IMR-90 (cell line): ENCODE results near the gene CES2. TPM values are rescaled to one million over a fixed set of nuclear protein-coding genes. Genes with fewer than 3 reads are reported as not detected.

Source experiments
- ATAC-seq: fragments of 200-7000 bp; cut with Tn5 transposase; 2 replicates; pipeline ENCODE4 v1.9.1; 2020; ENCODE audit warnings: low read depth, mild to moderate bottlenecking, moderate library complexity
- BruUV-seq: library from RNA; stranded (reverse); fragments of 400-500 nt; replicated peaks from 2 replicates; lab custom pipeline; 2021; lab: Mats Ljungman, UMichigan
- CTCF ChIA-PET: fragments of 300-600 bp; formaldehyde crosslinking; extraction: SDS; loops from one replicate; lab custom pipeline; 2021; ENCODE audit warnings: antibody characterized with exemption; lab: Yijun Ruan, JAX
- POLR2A ChIA-PET: fragments of 300-600 bp; sonication (Branson Sonifier 250); formaldehyde crosslinking; loops from one replicate; lab custom pipeline; 2022; ENCODE audit warnings: antibody characterized with exemption; ENCODE audit not compliant: unreplicated experiment; lab: Charles Lee
- DNase-seq: peaks from one replicate; pipeline ENCODE4 v3.0.0; 2013
- H2AFZ ChIP-seq: replicated peaks from 2 replicates; pipeline ENCODE3; 2013; ENCODE audit warnings: low read length, mild to moderate bottlenecking; ENCODE audit not compliant: poor library complexity
- H2AK5ac ChIP-seq: 2 replicates; pipeline ENCODE4 v1.6.1; 2013; ENCODE audit warnings: low read depth, low read length, inconsistent platforms
- H2AK9ac ChIP-seq: replicated peaks from 2 replicates; pipeline ENCODE3; 2013; ENCODE audit warnings: mild to moderate bottlenecking, low read depth, low read length, moderate library complexity; ENCODE audit not compliant: poor library complexity
- H2BK120ac ChIP-seq: 2 replicates; pipeline ENCODE4 v1.6.1; 2013; ENCODE audit warnings: low read depth, low read length, inconsistent platforms
- H2BK15ac ChIP-seq: 3 replicates; pipeline ENCODE4 v1.6.1; 2013; ENCODE audit warnings: low read depth, low read length, inconsistent platforms
- H2BK20ac ChIP-seq: 2 replicates; pipeline ENCODE4 v1.6.1; 2013; ENCODE audit warnings: low read depth, mild to moderate bottlenecking, inconsistent platforms, low read length, moderate library complexity
- H2BK5ac ChIP-seq: 2 replicates; pipeline ENCODE4 v1.6.1; 2013; ENCODE audit warnings: mild to moderate bottlenecking, low read depth, low read length, inconsistent platforms; ENCODE audit not compliant: poor library complexity, severe bottlenecking
- H3K14ac ChIP-seq: replicated peaks from 2 replicates; pipeline ENCODE4 v1.6.1; 2013; ENCODE audit warnings: low read depth, low read length, inconsistent platforms
- H3K18ac ChIP-seq: 2 replicates; pipeline ENCODE4 v1.6.1; 2013; ENCODE audit warnings: low read depth, low read length, control low read depth
- H3K23ac ChIP-seq: 2 replicates; pipeline ENCODE4 v1.6.1; 2013; ENCODE audit warnings: low read depth, low read length, inconsistent platforms
- H3K27ac ChIP-seq: 2 replicates; pipeline ENCODE4 v1.5.1; 2013; ENCODE audit warnings: mild to moderate bottlenecking, control low read depth, low read length; ENCODE audit not compliant: insufficient read depth
- H3K27me3 ChIP-seq: 2 replicates; pipeline ENCODE4 v1.6.1; 2013; ENCODE audit warnings: low read length; ENCODE audit not compliant: control insufficient read depth, insufficient read depth
- H3K36me3 ChIP-seq: 2 replicates; pipeline ENCODE4 v1.6.1; 2013; ENCODE audit warnings: low read length, mixed read lengths; ENCODE audit not compliant: control insufficient read depth, insufficient read depth
- H3K4ac ChIP-seq: 2 replicates; pipeline ENCODE4 v1.6.1; 2013; ENCODE audit warnings: low read depth, low read length, inconsistent platforms
- H3K4me1 ChIP-seq: 2 replicates; pipeline ENCODE4 v1.6.1; 2013; ENCODE audit warnings: low read length, mixed read lengths; ENCODE audit not compliant: control insufficient read depth, insufficient read depth
- H3K4me2 ChIP-seq: 2 replicates; pipeline ENCODE4 v1.6.1; 2013; ENCODE audit warnings: low read depth, mild to moderate bottlenecking, control low read depth, low read length, moderate library complexity
- H3K4me3 ChIP-seq: 2 replicates; pipeline ENCODE4 v1.5.1; 2013; ENCODE audit warnings: low read depth, mild to moderate bottlenecking, control low read depth, low read length, moderate library complexity; ENCODE audit not compliant: insufficient read depth
- H3K56ac ChIP-seq: 2 replicates; pipeline ENCODE4 v1.6.1; 2013; ENCODE audit warnings: low read length, inconsistent platforms; ENCODE audit not compliant: insufficient read depth; ENCODE audit errors: extremely low read depth
- H3K79me1 ChIP-seq, 2 experiments: 2 replicates each; pipeline ENCODE4 v1.6.1; 2013; ENCODE audit warnings: low read length in 2 of 2, inconsistent platforms in 1 of 2, low read depth in 1 of 2
- H3K9ac ChIP-seq: 2 replicates; pipeline ENCODE4 v1.6.1; 2013; ENCODE audit warnings: low read depth, low read length, control low read depth
- H3K9me1 ChIP-seq: 2 replicates; pipeline ENCODE4 v1.6.1; 2013; ENCODE audit warnings: low read length, inconsistent platforms; ENCODE audit not compliant: insufficient read depth
- H3K9me3 ChIP-seq: 2 replicates; pipeline ENCODE4 v1.6.1; 2013; ENCODE audit warnings: low read length; ENCODE audit not compliant: control insufficient read depth, insufficient read depth
- H4K20me1 ChIP-seq: 2 replicates; pipeline ENCODE4 v1.6.1; 2013; ENCODE audit warnings: low read length, inconsistent platforms; ENCODE audit not compliant: insufficient read depth
- H4K5ac ChIP-seq: 2 replicates; pipeline ENCODE4 v1.6.1; 2013; ENCODE audit warnings: mild to moderate bottlenecking, low read depth, low read length, control low read depth
- H4K8ac ChIP-seq, 2 experiments: 2 replicates each; pipeline ENCODE4 v1.6.1; 2013; ENCODE audit warnings: low read depth in 2 of 2, low read length in 2 of 2, control low read depth in 1 of 2, inconsistent platforms in 1 of 2
- H4K91ac ChIP-seq: 2 replicates; pipeline ENCODE4 v1.6.1; 2013; ENCODE audit warnings: low read depth, low read length, inconsistent platforms; ENCODE audit not compliant: insufficient read depth
- BHLHE40 ChIP-seq: fragments of 150-350 bp; IDR thresholded peaks from 2 replicates; pipeline ENCODE4 v1.6.1; 2016; ENCODE audit warnings: mild to moderate bottlenecking, low read depth, low read length
- CEBPB ChIP-seq: IDR thresholded peaks from 2 replicates; pipeline ENCODE4 v1.6.1; 2012; ENCODE audit warnings: low read depth, low read length, improper control_type of control experiment
- CHD1 ChIP-seq: IDR thresholded peaks from 2 replicates; pipeline ENCODE4 v1.6.1; 2012; ENCODE audit warnings: low read depth, low read length, improper control_type of control experiment
- FOS ChIP-seq: fragments of 150-350 bp; IDR thresholded peaks from 2 replicates; pipeline ENCODE4 v1.6.1; 2016; ENCODE audit warnings: low read depth, low read length
- MAFK ChIP-seq: IDR thresholded peaks from 2 replicates; pipeline ENCODE4 v1.6.1; 2012; ENCODE audit warnings: low read depth, low read length, improper control_type of control experiment
- MAZ ChIP-seq: IDR thresholded peaks from 2 replicates; pipeline ENCODE4 v1.6.1; 2012; ENCODE audit warnings: low read depth, mild to moderate bottlenecking, low read length, improper control_type of control experiment, moderate library complexity, borderline replicate concordance
- MXI1 ChIP-seq: IDR thresholded peaks from 2 replicates; pipeline ENCODE4 v1.6.1; 2012; ENCODE audit warnings: low read depth, mild to moderate bottlenecking, low read length, moderate library complexity, borderline replicate concordance
- NFE2L2 ChIP-seq: fragments of 150-350 bp; IDR thresholded peaks from 2 replicates; pipeline ENCODE4 v1.6.1; 2016; ENCODE audit warnings: low read depth, mild to moderate bottlenecking, low read length
- RAD21 ChIP-seq: IDR thresholded peaks from 2 replicates; pipeline ENCODE4 v1.6.1; 2012; ENCODE audit warnings: low read length, improper control_type of control experiment
- RCOR1 ChIP-seq: IDR thresholded peaks from 2 replicates; pipeline ENCODE4 v1.6.1; 2012; ENCODE audit warnings: mild to moderate bottlenecking, low read length, improper control_type of control experiment; ENCODE audit not compliant: insufficient replicate concordance
- RFX5 ChIP-seq: IDR thresholded peaks from 2 replicates; pipeline ENCODE4 v1.8.0; 2012; ENCODE audit warnings: low read depth, mild to moderate bottlenecking, low read length, moderate library complexity
- SMC3 ChIP-seq: fragments of 150-350 bp; IDR thresholded peaks from 2 replicates; pipeline ENCODE4 v1.6.1; 2016; ENCODE audit warnings: low read depth, mild to moderate bottlenecking, antibody characterized with exemption, low read length, moderate library complexity
- WGBS, 2 experiments: methylation state at CpG; one replicate each; pipeline versions ENCODE4 v1.1.5 to v1.1.7; 2013; ENCODE audit warnings: missing lambda C conversion rate in 2 of 2; ENCODE audit not compliant: insufficient read length in 1 of 2; ENCODE audit errors: extremely low coverage in 2 of 2; 5-methylcytosine and 5-hydroxymethylcytosine counted together
- dilution Hi-C: fragments of 300-500 bp; cut with HindIII; formaldehyde crosslinking; loops from one replicate; pipeline ENCODE4 v1.14.3; 2018; ENCODE audit warnings: low sequenced_read_pairs; ENCODE audit not compliant: unreplicated experiment
- in situ Hi-C: fragments of 300-500 bp; cut with MboI; formaldehyde crosslinking; loops from 3 replicates; pipeline ENCODE4 v1.14.3; 2019; ENCODE audit warnings: low sequenced_read_pairs, inconsistent platforms, mixed read lengths
- intact Hi-C: fragments of 100-400 bp; cut with micrococcal nuclease; formaldehyde crosslinking; loops from 2 replicates; pipeline ENCODE4 v1.10.0; 2022
- polyA plus RNA-seq, 3 experiments: library from polyadenylated mRNA; depleted of rRNA; stranded (reverse); fragments of >200 nt; gene quantifications; 2 replicates each; pipeline ENCODE4 v1.2.3, GENCODE V29; 2012; ENCODE audit warnings: low replicate concordance in 1 of 3
- total RNA-seq: library from RNA; depleted of rRNA; stranded (reverse); fragments of >200 nt; gene quantifications from 2 replicates; pipeline ENCODE4 v1.2.3, GENCODE V29; 2012
- TF ChIP-seq, protein P1 (sequence below): conservative IDR thresholded peaks from 2 replicates; pipeline ENCODE4 v1.5.1; 2012; ENCODE audit warnings: mild to moderate bottlenecking, low read depth, low read length, improper control_type of control experiment
- TF ChIP-seq, protein P2 (sequence below): fragments of 150-350 bp; IDR thresholded peaks from 2 replicates; pipeline ENCODE4 v1.6.1; 2017; ENCODE audit warnings: mild to moderate bottlenecking, antibody characterized with exemption, low read length, low read depth
- TF ChIP-seq, protein P3 (sequence below): fragments of 150-350 bp; IDR thresholded peaks from 2 replicates; pipeline ENCODE4 v1.6.1; 2016; ENCODE audit warnings: low read depth, mild to moderate bottlenecking, low read length, moderate library complexity, borderline replicate concordance

The CES2 gene
- total and polyA plus RNA-seq, 2 of the 4 experiments (the other 2 are of a cell fraction), result 15.1 to 23.2 TPM

DNA sequence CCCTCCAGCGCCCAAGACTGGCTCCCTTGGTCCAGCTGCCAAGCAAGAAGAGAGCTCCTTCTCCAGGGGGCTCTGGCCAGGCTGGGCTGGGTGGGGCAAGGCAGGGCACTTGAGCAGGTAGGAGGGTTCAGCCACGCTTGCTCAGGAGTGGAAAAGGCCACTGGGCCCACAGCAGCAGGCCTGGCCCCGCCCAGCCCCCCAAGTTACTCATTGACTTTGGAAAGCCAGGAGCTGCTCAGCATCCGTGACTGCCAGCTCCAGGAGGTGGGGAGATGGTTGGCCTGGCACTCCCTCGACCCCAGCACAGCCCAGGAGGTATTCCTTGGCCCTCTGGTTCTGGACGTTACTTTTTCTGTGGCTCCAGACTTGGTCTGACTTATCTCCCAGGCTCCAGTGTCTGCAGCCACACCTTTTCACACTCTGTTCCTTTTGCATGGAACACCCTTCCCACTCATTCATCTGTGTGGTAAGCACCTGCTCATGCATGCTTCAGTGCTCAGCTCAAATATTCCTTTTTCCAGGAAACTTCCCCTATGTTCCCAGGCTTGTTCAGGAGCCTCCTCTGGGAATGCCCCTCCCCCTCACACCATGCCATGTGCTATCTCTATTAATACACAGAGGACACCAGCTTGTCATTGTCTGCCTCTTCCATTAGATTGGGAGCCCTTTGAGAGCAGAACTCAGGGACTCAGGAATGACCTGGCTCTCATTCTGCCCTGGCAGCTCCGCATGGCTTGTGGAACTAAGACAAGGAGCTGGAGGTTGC is 16.3 kb upstream of the CES2 start, which contains the start of gene CDH16:
Gene CDH16 (minus strand): TSS at position 83 of the 766 bp plus-strand sequence. CDS start 820 bp downstream, outside the sequence.
- H3K4me2 ChIP-seq, result no peak within 1 kb of the TSS
- no peak within 1 kb of the TSS for H2BK20ac ChIP-seq
- no peak for ATAC-seq
- H3K18ac ChIP-seq, result no peak within 1 kb of the TSS
- H4K20me1 ChIP-seq, result no peaks in the 10 kb centered on the region
- H2BK5ac ChIP-seq, result no peak within 1 kb of the TSS
- no peak within 1 kb of the TSS for H3K56ac ChIP-seq
- no CpG with 5 or more reads among the region's 7 CpGs for WGBS, 2 experiments
- no peak within 1 kb of the TSS for H4K5ac ChIP-seq
- H3K27ac ChIP-seq, result no peak within 1 kb of the TSS
- H2BK15ac ChIP-seq, result no peak within 1 kb of the TSS
- H2AFZ ChIP-seq, result no peak within 1 kb of the TSS
- dilution Hi-C loops, result no loop called here
- peak within 1 kb of the TSS; percentile 82 for H2AK9ac ChIP-seq
- no peaks in the 10 kb centered on the region for H3K9me3 ChIP-seq
- no peak within 1 kb of the TSS for H2BK120ac ChIP-seq
- intact Hi-C loops, result no loop called here
- no TSS peak for BruUV-seq
- H3K9me1 ChIP-seq, result no peaks in the 10 kb centered on the region
- no peak within 1 kb of the TSS for H4K91ac ChIP-seq
- H3K27me3 ChIP-seq, result peaks cover 43% of the 10 kb centered on the region
- in situ Hi-C loops, result no loop called here
- no peak within 1 kb of the TSS for H3K23ac ChIP-seq
- no peak for DNase-seq
- H2AK5ac ChIP-seq, result peak within 1 kb of the TSS; percentile 7; the same call in 1 of the 2 replicates
- H3K4ac ChIP-seq, result no peak within 1 kb of the TSS
- peaks cover 3% of the 10 kb centered on the region for H3K4me1 ChIP-seq
- H3K14ac ChIP-seq, result no peak within 1 kb of the TSS
- H3K36me3 ChIP-seq, result no peaks in the 10 kb centered on the region
- H3K4me3 ChIP-seq, result no peak within 1 kb of the TSS
- no peaks in the 10 kb centered on the region for H3K79me1 ChIP-seq
- ChIA-PET POLR2A (no interaction called here), CTCF (interaction anchor here (1.4 kb wide), 2 partner anchors 9 to 10 kb away, joined by 3 to 4 read pairs; no protein-coding TSS in a partner anchor)
- no peak within 1 kb of the TSS for H4K8ac ChIP-seq
- H3K9ac ChIP-seq, result no peak within 1 kb of the TSS
- TF ChIP-seq RCOR1 (no peak), MAFK (no peak), MAZ (no peak), SMC3 (no peak), RFX5 (no peak), RAD21 (no peak), CEBPB (no peak), NFE2L2 (no peak), MXI1 (no peak), BHLHE40 (no peak), FOS (no peak), CHD1 (no peak)
- TF ChIP-seq, protein P1, sequence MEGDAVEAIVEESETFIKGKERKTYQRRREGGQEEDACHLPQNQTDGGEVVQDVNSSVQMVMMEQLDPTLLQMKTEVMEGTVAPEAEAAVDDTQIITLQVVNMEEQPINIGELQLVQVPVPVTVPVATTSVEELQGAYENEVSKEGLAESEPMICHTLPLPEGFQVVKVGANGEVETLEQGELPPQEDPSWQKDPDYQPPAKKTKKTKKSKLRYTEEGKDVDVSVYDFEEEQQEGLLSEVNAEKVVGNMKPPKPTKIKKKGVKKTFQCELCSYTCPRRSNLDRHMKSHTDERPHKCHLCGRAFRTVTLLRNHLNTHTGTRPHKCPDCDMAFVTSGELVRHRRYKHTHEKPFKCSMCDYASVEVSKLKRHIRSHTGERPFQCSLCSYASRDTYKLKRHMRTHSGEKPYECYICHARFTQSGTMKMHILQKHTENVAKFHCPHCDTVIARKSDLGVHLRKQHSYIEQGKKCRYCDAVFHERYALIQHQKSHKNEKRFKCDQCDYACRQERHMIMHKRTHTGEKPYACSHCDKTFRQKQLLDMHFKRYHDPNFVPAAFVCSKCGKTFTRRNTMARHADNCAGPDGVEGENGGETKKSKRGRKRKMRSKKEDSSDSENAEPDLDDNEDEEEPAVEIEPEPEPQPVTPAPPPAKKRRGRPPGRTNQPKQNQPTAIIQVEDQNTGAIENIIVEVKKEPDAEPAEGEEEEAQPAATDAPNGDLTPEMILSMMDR, result no peak
- TF ChIP-seq, protein P2, sequence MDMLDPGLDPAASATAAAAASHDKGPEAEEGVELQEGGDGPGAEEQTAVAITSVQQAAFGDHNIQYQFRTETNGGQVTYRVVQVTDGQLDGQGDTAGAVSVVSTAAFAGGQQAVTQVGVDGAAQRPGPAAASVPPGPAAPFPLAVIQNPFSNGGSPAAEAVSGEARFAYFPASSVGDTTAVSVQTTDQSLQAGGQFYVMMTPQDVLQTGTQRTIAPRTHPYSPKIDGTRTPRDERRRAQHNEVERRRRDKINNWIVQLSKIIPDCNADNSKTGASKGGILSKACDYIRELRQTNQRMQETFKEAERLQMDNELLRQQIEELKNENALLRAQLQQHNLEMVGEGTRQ, result no peak
- TF ChIP-seq, protein P3, sequence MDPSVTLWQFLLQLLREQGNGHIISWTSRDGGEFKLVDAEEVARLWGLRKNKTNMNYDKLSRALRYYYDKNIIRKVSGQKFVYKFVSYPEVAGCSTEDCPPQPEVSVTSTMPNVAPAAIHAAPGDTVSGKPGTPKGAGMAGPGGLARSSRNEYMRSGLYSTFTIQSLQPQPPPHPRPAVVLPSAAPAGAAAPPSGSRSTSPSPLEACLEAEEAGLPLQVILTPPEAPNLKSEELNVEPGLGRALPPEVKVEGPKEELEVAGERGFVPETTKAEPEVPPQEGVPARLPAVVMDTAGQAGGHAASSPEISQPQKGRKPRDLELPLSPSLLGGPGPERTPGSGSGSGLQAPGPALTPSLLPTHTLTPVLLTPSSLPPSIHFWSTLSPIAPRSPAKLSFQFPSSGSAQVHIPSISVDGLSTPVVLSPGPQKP, result no peak
